Epithelial cell of prostate (primary cell): ENCODE data around the gene TTC34.

Experiments
- DNase-seq: peaks from one replicate; pipeline ENCODE4 v3.0.0-alpha.2; 2011; ENCODE audit warnings: low read depth, low spot score
- H3K27ac ChIP-seq: fragments of 450-650 bp; 2 replicates; pipeline ENCODE4 v1.5.1; 2017; ENCODE audit warnings: mild to moderate bottlenecking

TTC34 gene

DNA sequence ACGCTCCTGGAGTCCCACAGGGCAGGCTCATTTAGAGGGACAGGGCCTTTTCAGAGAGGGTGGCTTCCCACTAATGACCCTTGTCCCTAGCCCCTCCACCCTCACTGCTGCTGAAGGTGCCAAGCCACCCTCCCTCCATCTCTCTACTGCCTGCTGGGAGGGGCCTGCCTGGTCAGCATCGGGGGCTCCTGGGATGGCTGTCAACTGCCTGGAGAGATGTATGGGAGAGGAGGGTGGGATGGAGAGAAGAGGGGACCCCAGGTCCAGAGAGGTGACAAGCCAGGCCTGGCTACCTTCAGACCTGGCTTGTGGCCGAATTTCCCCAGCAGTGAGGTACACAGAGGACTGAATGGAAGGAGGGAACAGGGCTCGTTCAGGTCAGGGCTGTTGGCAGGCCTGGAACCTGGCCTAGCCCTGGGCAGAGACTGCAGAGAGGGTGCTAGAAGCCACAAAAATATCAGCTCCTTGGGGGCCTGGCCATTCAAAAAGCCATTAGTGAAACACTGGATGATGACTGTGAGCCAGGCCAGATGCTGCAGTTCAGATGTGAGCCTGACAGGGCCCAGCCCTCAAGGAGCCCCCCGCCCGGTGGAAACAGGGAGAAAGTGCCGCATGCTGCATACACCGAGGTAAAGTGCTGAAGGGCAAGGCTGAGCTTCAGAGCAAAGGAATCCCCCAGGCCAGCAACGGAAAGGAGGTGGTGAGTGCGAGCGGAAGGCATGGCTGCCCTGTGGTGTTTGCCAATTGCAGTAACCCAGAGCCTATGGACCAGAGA, 188.7 kb downstream of the TTC34 start:
- no peak overlapping the region for H3K27ac ChIP-seq
- no peak for DNase-seq

DNA sequence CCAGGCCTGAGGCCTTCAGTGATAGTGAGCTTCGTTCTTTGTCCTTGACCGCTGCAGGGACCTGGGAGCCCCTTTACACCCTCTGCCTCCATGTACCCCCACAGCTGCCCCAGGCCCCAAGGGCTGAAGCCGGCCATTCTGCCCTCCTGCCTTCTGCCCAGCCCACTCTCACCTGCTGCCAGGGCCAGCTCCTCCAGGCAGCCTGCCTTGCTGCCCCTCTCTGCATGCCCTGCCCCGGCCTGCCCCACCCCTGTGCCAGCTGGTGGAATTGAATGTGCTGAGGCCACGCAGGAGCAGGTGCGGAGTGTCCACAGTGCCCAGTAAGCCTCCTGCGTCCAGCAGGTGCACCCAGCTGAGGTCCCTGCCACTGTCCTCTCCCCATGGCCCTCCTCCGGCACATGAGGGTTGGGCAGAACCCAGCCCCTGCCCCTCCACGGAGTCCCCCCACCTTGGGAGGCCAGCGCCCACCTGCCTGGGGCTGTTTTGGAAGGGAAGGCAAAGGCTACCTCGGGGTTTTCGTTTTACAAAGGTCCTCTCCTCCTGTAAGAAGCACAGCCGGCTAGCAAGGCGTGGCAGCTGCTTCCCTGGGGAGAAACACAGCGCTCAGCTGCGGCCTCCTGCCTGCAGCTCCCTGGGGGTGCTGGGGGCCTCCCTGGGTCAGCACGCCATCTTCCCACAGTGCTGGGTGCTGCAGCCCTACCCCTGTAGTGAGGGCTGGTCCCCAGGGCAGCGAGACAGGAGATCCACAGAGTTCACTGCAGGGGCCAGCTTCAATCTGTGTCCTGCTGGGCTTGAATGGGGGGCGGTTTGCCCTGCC, 189.7 kb downstream of the TTC34 start:
- no peak for DNase-seq
- H3K27ac ChIP-seq = no peak overlapping the region

DNA sequence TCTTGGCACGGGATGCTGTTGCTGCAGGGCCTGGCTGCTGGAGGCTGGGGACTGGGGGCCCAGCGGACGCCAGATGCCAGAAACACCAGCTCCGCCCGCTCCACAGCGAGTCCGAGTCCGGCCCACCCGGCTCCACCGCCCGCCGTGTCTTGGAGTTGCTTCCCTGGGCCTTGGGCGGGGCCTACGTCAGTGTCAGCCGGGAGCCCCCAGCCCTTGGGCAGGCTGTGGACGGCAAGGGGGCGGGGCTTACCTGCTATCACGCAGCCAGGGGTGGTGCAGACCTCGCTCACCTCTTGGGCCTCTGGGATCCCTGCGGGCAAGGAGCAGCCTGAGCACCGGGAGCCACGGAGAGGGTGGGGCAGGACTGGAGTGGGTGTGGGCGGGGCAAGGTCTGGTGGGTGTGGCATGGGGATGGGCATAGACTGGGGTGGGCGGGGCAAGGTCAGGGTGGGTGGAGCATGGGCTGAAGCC, 190.4 kb downstream of the TTC34 start:
- DNase-seq = no peak
- H3K27ac ChIP-seq = no peak overlapping the region

DNA sequence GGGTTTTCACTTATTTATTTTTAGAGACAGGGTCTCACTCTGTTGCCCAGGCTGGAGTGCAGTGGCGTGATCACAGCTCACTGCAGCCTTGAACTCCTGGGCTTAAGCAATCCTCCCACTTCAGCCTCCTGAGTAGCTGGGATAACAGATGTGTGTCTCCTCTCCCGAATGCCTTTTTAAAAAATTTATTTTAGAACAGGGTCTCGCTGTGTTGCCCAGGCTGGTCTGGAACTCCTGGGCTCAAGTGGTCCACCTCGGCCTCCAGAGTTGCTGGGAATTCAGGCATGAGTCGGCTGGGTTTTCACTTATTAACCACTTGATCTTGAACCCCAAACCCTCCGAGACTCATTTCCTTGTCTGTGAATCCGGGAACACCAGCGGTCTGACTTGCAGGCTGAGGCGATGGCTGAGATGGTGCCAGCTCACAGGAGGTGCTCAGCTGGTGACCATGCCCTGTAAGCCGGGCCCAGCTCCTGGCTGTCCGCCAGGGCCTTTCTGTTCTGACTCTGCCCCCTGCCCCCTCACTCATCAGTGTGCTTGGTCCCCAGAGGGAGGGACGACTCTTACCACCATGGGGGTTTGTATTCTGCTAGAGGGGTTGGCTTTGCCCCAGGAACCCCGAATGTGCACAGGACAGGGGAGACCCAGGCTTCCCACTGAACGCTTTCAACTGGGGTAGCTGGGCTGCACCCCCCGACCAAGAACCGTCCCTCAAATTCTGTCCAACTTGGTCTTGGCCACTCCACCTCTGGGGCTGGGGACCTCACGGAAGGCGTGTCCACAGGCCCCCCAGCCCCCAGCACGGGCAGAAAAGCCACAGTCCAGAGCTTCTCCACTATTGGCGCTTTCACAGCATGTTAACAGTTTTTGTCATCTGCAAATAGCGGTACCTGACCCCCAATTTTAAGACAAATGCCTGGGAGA, 191.2 kb downstream of the TTC34 start:
- H3K27ac ChIP-seq = no peak overlapping the region

DNA sequence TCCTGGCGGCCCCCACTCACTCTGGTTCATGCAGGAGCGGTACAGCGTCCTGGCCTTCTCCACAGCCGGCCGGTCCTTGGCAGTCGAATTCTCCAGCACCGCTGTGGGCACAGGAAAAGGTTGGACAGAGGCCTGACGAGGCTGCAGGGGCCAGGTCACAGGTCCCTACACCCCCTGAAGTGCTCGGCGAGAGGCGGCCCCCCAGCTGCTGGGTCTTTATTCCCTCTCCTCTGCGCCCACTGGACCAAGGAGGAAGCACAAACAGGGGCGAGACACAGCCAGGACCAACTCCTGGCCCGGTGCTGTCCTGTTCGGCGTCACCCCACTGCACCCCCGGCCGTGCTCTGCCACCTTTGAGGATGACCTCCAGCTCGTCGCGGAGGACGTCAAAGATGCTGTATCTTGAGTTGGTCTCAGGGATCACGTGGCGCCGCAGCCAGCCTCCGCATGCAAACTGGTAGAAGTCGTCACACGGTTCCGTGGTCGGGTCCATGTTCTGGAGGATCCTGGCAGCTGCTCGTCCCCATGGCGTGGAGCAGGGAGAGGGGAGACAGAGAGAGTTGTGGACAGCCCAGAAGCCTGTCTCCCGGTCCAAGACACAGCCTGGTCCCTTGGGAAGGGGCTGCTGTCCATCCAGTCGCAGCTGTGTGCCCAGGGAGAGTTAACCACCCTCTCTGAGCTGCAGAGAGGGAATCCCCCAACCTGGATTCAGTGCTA, 192.0 kb downstream of the TTC34 start:
- H3K27ac ChIP-seq = no peak overlapping the region
- DNase-seq = no peak

More for the DNA sequence above, 191.2 kb downstream of the TTC34 start:
- no peak for DNase-seq

DNA sequence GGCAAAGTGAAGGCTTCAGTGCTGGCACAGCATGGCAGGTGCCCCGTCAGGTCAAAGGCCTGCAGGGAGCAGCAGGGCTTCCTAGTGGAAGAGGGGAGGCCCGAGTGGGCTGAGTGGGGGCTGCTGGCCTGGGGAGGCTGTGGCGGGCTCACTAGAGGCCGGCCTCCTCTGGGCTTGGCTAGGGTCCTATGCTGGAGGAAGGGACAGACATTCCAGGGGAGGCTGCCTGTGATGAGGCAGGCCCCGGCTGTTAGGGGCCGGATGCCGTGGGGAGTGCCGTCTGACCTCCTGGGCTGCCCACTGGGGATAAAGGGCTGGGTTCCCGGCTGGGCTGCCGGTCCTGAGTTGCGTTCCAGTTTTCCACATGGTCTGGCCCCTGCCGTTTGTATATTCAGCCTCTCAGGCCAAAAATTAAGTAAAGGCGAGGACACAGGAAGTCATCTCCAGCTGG, 193.8 kb downstream of the TTC34 start:
- no peak for DNase-seq
- H3K27ac ChIP-seq = no peak overlapping the region

DNA sequence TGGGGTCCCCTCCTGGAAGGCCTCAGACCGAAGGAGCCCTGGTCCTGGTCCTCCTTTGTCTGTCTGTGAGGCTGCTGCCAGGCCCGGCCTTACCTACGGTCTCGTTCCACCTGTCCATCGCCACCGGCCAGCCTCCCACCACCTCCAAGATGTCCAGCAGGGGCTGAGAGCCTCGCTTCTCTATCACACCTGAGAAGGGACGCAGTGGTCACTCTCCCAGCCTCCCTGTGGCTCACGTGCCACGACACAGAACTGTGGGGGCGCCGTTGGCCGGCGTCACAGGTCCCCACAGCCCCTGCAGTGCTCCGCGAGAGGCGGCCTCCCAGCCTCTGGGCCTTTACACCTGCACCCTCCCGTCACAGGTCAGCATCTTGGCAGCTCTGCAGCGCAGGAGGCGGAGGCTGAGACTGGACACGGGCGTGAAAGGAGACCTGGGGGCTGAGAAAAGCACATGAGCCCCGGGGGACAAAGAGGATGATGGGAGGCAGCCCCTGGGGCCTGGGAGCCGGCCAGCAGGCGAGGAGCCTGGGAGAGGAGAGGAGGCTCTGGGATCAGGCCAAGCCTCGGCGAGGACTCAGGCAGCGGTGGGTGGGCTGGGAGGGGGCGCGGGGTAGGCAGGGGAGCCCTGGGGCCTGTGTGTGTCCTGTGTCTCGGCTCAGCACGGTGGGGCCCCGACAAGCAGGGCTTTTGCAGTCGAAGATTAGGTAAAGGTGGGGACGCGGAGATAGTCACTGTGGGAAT, 194.4 kb downstream of the TTC34 start:
- DNase-seq = no peak

DNA sequence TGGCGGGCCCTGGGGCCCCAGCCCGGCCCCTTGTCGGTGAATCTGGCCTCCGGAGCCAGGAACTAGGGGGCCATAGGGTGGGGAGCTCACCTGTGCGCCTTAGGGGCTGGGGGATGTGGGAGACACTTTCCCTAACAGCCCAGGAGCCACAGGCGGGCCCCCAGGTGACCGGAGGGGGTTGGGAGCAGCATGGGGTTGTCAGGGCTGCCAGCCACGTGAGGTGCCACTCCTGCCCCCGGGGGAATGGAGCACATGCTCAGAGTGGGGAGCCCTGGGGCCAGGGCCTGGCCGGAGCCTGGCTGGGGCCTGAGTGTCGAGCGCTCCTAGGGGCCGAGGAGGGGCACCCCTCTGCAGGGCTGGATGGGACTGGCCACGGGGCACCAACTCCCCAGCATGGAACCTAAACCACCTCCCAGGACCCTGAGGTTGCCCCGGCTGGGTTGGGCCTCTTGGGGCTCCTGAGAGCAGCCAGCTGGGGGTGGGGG, 195.1 kb downstream of the TTC34 start:
- DNase-seq = no peak
- no peak overlapping the region for H3K27ac ChIP-seq

More for the DNA sequence above, 194.4 kb downstream of the TTC34 start:
- no peak overlapping the region for H3K27ac ChIP-seq

DNA sequence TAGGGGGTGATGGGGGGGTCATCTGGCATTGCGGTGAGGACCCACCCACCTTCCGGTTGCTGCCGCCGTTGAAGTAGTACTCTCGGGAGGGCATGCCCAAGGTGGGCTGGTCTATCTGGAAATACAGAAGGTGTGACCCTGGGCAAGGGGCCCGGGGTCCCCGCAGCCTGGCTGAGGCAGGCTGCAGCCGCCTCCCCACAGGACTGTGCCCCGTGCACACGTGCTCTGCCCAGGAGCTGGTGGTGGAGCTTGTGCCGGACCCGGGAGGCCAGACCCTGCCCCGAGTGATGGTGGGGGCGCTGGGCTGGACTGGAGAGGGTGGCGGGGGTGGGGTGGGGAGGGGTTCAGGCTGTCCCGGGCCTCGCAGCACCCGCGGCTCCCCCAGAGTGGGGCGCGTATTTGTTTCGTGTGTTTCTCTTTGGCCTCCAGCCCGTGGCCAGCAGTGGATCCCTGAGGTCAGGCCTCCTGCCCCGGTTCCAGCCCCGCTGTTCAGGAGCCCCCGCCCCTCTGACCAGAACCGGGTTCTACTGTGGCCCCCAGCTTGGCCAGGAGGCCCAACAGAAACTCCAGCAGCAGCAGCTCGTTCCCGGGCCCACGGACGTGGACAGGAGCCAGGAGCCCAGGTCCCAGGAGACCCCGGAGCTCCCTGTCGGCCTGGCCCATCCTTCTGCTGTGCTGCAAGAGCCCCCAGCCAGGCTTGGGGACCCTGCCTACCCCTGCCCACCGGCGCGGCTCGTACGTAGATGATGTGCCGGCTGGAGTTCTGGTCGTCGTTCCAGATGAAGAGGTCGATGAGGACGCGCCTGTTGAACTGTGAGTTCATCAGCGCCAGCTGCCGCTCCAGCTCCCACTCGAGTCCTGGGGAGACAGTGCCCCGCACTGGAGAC, 195.7 kb downstream of the TTC34 start:
- DNase-seq = no peak
- no peak overlapping the region for H3K27ac ChIP-seq

DNA sequence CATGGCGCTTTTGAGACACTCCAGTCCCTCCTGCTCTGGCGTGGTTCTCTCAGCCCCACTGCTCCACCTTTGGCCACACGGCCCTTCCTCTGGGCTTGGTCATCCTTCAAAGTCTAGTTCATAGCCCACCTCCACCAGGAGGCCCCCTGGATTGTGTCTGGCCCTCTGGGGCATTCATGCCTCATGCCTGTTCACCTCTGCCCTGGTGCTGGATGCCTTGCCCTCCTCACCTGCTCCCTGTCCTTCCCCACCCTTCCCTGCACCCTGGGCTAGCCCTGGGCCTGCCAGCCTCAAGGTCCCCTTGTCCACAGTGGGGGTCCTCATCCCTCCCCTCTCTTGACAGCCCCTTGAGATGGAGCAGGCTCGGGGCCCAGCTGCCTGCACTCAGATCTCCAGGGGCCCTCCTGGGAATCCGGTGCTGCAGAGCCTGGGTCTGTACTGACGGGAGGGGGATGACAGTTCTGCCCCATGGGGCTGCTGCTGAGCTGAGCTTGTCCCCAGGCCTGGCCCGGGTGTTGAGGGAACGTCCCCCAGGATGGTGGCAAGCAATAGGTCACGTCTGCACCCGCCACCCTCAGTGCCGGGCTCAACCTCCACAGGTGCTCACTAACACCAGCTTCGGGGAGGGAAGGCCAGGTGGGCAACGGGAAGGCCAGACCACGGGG, 196.5 kb downstream of the TTC34 start:
- DNase-seq = no peak

DNA sequence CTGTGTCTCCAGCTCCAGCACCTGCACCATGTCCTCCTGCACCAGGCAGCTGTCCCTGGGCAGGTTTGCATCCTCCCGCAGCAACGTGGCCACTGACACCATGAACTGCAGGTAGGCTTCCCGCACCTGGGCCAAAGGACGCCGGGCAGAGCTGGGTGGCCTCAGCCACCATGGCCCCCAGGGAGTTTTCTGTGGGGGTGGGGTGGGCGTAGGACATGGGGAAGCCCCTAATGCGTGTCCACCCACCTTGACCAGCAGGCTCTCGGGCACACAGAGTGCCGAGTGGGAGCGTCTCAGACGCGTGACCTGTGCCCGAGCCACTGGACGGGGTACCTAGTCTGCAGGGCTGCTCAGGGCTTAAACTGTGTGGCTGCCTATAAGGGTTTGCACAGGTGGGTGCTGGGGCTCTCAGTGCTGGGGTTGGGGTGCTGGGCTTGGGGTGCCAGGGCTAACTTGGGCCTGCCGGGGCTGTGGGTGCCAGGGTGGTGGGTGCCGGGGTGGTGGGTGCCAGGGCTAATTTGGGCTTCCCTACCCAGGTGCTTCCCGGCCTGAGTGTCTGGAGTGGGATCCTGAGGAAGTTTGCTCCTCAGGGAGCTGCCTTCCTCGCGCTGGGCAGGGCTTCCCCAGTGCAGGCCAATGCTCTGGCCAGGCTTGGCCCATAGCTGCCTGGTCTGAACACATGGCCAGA, 197.2 kb downstream of the TTC34 start:
- DNase-seq = no peak
- no peak overlapping the region for H3K27ac ChIP-seq

More for the DNA sequence above, 196.5 kb downstream of the TTC34 start:
- H3K27ac ChIP-seq = no peak overlapping the region

DNA sequence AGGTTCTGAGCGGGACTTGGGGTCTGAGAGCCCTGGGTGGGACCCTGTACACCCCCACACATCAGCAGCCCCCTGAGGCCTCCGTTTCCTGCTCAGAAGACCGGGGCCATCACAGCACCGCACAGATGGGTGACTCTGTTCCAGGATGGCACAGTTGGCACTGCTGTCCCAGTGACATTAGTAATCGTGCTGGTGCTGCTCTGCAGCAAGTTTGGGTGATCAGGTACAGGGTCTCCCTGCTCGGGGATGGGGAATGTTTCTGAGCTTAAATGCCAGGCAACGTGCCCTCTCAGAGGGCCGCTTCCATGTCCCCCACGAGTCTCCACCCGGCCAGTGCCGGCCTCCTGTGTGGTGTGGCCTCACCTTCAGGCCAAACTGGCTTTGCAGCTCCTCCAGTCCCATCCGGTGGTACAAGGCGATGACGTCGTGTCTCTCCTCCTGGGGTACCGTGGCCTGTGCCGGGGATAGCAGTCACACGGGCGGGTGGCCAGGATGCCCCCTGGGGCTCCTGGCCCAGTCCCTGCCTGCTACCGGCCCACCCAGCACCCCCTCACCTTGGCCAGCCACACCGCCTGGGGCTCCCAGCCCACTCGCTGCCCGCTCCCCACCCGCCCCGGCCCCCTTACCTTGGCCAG, 197.9 kb downstream of the TTC34 start:
- no peak overlapping the region for H3K27ac ChIP-seq
- no peak for DNase-seq

DNA sequence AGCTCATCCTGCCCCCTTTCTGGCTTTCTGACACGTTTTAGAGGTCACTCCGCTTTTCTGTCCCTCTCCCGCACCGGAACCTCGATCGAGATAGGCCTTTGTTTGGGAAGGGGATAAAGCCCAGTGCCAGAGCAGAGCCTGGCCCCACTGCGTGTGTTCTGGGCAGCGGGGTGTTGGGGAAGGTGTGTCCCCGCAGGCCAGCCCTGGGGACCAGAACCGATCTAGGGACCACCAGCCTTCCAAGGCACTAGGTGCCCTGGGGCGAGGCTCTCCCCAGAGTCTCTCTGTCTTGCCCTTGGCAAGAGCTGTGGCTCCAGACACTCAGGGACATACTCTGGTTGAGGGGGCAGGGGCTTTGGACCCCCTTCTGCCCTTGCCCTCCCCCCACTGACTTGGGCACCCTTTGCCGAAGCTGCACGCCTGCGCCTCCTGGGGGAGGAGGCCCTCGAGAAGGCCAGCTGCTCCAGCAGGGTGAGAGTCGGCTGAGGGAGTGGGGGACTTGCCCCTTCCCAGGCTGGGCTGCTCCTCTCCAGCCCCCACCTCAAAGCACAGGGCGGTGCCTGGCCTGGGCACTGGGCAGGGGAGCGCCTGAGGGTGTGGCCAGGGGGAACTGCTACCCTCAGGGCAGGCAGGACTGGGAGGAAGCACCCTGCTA, 198.5 kb downstream of the TTC34 start:
- H3K27ac ChIP-seq = no peak overlapping the region
- no peak for DNase-seq

DNA sequence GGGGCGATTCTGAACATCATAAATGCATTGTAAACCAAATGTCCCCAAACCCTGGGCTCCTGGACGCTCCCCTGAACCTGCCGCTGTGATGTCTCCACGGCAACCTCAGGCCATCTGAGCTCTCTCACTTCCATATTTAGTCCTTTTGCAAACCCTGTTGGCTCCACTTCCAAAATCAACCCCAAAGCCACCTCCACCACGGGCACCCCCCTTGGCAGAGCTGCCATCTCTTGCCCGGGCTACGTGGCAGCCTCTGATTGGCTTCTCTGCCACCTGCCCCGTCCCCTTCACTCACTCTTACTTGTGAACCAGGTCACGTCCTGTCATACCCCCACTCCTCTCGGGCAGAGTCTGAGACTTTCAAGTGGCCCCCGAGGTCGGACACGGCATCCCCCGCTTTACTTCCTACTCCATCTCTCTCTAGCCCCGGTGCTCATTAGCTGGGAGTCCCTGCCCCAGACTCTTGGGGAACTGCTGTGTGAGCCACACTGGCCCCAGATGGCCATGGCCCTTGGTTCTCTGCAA, 199.1 kb downstream of the TTC34 start:
- no peak overlapping the region for H3K27ac ChIP-seq
- no peak for DNase-seq

DNA sequence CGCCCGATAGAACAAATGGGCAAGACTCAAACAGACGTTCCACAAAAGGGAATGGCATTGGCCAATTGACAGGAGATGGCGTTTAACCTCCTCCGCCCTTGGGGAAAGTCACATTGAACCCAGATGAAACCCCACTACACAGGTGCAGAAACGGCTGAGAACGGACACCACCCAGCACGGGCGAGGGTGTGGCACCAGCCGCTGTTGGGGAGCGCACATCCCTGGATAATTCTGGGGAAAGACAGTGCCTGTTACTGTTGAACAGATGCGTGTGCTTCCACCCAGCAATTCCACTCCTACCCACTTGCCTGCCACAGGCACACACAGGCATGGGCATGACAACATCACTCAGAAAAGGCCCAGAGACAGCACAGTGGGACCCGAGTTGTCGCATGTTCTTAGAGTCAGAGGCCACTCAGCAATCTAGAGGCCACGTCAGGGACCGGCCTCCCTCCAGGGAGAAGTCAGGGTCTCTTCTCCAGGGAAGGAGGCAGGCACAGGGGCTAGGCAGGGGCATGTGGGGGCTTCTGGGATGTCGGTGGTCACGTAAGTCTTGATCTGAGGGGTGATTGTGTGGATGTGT, 199.7 kb downstream of the TTC34 start:
- H3K27ac ChIP-seq = no peak overlapping the region
- no peak for DNase-seq
